Stimulated activated CD4-positive, alpha-beta T cell treated with anti-CD3 and anti-CD28 coated beads, Interleukin-4, amount 100 ng/mL, for 48 hours (primary cell): ENCODE results near the gene MGAT5.

Experiments used
- DNase-seq, 2 donors: peaks; one replicate each; pipeline ENCODE4 v3.0.0-alpha.2; 2020; ENCODE audit warnings: low read depth in 2 of 2

The MGAT5 gene

DNA sequence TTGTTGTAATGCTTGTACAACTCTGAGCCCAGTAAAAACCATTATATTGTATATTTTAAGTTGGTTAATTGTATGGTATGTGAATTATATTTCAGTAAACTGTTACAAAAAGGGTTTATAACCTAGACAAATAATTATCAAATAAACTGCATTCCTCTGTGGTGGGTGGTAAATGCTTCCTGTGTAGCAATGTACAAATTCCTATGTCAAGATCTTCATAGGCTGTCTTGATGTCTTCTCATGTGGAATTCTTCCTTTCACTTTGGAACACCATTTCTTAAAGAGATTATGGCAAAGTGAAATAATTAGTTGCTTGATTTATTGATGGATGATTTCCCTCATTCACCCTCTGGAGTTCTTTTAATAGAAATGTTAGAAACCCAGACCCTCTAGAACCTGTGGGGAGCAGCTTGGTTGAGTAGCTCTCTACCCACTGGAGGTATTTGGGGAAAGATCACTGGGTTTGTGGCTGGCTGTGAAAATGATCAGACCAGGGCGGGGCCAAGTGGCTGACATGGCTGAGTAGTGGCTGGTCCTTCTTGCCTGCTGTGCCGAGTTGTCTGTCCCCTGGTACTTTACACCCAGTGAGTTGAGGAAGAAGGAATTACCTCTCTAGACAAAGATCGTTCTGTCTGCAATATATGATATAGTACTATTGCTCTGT, 22.4 kb upstream of the MGAT5 start:
- no peak for DNase-seq

DNA sequence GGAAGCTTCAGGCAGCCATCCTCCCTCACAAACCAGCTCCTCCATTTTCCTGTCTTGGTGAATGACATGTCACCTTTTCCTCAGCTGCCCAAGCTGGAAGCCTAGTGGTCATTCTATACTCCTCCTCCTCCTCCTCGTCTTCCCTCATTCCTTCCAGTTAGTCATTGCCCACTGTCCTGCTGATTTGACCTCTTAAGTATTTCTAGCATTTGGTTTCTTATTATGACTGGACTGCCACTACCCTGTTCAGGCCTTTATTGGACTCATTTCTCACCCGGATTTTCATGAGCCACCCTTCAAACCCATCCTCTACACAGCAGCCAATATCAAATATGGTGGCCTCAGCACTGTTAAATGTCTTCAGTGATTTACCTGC, 21.9 kb upstream of the MGAT5 start:
- no peak for DNase-seq

DNA sequence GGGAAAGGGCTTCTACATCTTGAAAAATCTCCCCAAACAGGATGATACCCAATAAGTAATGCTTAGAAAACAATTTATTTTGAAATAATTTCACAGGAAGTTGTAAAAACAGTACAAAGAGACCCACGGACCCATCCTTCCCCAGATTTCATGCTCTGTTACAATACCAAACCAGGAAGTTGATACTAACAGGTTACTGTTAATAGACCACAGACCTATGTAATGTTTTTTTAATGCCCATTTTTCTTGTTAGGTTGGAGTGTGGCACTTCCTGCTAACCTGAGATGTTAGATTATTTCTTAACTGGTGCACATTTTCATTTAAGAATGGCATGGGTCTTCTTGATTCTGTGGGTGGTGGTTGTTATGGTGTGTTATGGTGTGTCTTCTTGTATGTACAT, 21.4 kb upstream of the MGAT5 start:
- DNase-seq, result no peak

DNA sequence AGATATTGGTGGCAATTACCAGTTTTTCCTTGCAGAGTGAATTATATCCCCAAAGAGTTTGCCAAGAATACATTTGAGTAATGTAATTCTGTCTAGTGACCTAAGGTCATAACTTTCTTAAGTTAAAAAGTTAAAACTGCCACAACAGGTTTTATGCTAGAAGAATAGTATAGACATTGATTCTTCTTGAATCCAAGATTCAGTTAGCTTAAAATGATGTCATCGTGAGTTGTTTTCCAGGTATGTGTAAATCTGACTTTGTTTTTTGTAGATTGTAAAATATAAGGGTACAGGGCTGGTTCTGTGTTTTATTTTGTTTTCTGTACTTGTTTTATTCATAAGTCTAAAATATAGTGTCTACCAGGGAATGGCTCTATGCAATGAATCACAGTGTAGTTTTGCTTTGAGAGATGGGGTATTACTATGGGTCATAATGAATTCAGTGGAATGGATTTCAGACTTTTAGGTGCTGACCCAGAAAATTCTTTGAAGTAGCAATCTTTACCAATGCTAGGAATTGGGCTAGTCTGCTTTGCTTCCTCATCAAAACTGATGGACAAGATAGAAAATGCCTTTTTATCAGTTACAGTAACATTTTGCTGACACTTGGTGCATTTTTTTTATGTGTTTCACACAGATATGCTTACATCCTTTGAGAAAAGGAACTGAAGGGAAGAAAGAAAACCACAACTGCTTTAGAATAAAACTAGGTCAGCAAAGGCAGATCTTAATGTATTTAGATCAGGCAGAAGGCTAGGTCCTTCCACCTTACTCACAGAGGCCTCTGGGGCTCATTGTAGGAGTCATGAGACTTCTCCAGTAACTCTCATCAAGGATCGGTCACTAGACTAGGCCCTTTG, 20.8 kb upstream of the MGAT5 start:
- DNase-seq, result no peak

DNA sequence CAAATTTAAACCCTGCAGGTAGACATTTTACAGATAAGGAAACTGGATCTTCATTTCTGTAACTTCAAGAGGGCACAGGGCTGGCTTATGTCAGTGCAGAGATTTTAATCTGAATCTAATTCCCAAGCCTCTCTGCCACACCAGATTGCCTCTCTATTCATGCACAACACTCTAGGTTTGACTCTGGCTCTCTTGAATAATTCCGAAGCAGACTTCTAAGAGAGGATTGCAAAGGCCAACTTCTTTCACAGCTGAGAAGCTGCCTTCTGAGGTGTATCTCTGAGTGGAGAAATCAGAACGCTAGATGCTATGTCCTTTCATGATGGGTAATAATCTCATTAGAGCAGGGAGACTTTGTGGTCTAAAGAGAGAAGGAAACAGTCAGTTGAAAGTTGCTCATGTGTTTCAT, 20.1 kb upstream of the MGAT5 start:
- no peak for DNase-seq

DNA sequence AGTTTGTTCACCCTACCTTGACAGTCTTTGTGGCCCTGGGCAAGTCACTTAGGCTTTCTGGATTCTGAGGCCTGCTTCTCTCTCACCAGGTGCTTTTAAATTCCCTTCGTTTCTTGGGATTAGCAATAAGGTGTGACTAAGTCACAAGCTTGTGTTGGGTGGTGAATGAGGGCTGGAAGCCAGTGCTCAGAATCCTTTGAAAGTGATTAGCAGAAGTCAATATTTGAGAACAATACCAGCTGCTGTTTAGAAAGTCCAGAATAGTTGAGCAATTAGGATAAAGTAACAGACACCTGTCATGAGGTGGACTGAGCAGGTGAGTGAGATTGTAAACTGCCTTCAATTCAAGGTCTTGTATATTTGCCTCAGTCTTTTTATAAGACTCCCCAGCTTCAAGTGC, 19.3 kb upstream of the MGAT5 start:
- no peak for DNase-seq

DNA sequence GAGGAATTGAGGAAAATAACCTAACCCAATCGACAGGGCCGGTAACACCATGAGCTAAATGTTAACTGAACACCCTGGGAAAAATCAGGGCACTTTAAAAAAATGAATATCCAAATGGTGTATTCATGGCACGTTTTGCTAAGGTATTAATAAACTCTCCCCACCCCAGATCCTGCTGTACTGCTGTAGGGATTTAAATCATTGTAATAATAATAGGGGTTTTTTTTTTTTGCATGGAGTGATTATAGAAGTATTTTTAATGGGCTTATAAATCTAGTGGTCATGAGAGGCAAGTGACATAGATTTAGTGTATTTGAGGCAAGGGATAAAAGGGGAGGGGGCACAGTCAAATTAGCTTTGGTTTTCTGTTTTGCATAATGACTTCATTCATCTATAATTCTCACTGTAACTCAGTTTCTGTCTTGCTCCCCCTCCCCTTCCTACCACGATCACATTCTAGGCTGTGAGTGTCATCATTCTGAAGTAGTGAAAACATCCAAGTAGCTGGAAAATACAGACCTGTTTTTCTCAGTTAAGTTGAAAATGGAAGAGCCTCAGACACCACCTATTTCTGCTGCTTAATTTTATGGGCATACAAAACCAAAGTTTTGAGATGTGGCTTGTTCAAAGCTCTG, 18.2 kb upstream of the MGAT5 start:
- DNase-seq, result no peak

DNA sequence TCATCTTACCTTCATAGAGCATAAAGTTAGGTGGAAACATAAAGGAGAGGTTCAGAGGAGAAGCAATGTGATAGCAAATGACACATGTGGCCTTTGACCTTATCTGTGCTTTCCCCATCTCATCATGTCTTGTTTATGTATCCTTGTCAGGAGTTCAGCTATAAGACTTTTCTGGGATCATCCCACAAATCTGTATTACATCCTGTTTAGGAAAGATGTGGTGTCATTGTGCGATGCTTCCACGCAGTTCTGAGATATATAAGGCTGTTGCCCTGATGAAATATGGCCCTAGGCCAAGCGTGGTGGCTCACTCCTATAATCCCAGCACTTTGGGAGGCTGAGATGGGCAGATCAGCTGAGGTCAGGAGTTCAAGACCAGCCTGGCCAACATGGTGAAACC, 15.5 kb upstream of the MGAT5 start:
- DNase-seq, result no peak

DNA sequence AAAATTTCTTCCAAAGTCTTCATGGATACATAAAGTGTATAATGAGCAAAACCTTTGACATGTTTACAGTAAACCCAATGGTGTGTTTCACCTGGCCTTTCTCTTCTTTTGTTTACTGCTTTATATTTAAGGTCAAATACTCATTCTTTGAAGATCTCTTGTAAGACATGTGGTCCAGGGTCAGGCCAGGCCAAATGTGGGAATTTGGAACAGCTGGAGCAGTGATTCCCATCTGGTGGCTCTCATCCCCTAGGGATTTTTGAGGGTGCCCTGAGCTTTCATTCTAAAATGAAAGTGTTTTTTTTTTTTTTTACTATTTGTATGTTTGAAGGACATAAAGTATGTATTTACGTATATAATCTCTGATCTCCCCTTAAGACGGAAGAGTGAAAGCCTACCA, 13.8 kb upstream of the MGAT5 start:
- DNase-seq, result no peak

DNA sequence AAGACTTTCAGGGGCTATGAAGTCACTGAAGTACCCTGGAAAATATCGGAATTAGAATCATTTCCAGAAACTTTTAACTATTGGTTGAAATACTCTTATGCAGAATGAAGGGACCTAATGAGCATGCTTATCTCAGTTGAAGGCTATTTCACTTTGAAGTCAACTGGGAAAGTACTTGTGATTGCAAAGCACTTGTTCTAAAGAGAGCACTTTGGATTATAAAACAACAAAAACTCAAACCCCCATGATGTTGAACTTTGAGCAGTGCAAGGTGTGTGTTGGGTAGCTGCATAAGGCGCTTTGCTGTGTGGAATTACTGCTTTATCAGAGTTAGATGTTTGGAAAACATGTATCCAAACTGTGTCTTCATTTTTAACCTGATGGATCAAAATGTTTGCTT, 12.0 kb upstream of the MGAT5 start:
- no peak for DNase-seq

DNA sequence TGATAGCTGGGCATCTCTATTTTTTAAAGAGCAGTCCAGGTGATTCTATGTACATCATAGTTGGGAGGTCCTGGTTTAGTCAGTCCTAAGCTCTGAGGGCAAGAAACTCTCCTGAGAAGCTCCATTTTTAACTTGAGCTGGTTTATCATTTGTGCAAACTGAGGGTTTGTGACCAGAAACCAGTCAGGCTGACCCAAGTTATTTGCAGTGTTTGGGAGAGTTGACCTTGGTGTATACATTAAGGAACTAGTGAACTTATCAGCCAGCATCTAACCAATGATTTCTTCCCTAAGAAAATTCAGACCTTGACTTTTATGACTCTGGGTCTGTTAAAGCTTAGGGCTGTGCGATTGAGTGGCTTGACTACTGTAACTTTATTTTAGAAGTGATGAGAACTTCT, 10.6 kb upstream of the MGAT5 start:
- no peak for DNase-seq

DNA sequence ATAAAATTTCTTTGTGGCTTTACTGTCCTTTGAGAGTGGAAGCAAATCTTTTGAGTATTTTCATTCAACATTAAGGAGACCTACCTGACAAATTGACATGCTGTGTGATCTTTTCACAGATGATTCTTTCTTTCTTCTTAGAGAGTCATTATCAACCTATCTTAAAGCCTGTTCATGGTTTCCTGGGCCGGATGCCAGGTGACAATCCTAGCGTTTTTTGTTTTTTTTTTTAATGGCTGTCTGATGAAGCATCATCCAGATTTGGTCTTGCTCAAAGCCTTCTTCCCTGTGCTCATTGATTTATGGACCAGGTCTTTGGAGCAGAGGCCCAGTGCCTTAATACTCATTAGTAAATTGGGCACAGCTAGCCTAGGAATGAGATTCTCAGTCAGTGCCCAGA, 9.8 kb upstream of the MGAT5 start:
- DNase-seq, result no peak

DNA sequence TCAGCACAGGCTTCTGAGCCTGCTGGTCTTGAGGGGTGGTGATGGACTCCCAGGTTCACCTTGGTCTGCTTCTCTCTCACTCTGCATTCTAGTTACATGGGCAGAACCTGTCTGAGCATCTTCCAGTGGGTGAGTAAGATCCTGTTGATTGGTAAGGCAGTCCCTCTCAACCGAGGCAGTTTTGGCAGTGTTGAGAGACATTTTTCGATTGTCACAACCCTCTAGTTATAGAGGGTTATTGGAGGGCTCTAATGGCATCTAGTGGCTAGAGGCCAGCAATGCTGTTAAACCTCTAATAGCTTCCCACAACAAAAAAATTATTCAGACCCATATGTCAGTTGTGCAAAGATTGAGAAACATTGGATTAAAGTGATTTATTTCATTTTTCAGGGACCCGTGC, 9.3 kb upstream of the MGAT5 start:
- no peak for DNase-seq

DNA sequence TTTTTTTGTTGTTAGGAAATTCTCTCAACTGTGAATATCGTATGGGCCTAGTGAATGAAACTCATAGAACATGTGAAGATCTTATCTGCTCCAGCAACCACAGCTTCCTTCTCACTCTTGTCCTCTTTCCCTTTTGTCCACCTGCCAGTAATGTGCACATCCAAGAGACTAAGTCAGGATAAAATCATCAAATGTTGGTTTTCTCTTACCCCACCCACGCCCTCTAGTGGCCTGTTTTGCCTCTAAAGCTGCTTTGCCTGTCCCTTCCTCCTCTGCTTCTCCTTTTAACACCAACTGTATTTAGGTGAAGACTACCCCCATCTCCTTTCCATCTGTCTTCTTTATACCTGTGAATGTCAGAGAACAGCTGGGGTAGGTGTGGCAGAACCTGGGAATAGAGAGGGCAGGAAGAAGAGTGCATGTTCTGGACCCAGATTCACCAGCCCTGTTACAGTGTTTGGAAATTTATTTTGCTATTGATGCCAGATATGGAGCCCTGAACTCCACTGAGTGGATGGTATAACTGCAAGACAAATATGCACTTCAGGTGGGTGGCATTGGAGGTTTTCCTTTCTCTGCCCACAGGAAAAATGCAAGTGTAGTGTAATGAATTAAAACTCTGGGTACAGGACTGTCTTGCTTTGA, 8.4 kb upstream of the MGAT5 start:
- DNase-seq, result peak; percentile 72 to 74

DNA sequence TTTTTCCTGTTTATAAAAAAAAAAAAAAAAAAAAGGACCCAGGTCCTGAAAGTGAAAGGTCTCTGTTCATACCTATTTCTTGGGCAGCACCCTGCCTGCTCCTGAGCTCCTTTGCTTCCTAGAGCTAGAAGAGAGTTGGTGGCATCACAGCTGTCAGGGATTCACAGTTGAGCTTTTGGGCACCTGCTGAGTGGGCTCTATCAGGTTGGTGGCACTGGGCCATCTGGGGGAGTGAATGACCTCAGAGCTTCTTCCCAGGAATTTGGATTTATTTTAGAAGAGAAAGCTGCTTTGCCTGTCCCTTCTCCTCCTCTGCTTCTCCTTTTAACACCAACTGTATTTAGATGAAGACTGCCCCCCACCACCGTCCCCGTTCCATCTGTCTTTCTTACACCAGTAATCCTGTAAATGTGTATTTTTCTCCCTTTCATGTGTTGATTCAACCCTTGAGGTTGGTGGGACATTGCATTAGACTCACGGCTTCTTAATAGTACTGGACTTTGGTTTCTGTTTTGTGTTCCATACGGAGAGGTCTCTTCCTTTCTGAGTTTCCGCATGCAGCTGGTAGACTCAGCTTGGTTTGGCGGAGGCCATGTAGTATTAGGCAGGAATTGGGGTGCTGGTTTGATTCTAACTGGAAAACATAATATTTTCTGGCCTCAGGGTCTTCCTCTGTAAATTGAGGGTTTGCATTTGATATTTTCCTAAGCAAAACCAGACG, 7.6 kb upstream of the MGAT5 start:
- DNase-seq, result no peak

DNA sequence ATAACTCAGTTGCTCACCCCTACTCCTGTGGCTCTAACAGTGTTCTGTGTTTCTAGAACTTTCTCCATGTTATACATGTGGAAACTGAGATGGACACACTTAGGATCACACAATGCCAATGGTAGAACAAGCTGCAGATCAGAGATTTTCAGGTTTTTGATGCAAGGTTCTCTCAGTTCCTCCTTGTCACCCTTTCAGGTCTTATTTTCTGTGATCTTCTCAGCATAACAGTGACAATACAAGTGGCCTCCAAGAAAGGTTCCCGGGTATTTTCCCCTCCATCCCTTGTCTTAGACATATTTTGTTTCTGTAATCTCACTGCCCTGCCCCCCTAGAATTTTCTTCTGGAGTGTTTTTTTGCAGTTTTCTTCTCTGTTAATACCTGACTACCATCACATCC, 6.2 kb upstream of the MGAT5 start:
- no peak for DNase-seq

DNA sequence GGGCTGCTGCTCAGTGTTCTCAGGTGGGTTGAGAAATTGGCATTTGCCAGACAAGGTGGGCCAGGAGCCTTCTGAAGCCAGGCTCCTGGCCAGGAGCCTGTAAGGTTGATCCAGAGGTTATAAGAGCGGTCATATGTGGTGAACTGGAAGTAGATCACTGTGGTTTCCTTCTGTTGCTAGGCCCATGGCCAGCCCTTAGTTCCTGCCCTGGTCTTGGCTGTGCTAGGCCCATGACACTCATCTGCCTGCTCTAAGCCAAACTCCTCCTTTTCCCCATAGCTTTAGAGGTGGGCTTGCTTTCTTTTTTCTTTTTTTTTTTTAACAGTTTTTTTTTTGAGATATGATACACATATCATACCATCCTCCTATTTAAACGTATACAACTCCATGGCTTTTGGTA, 5.0 kb upstream of the MGAT5 start:
- DNase-seq, result no peak

DNA sequence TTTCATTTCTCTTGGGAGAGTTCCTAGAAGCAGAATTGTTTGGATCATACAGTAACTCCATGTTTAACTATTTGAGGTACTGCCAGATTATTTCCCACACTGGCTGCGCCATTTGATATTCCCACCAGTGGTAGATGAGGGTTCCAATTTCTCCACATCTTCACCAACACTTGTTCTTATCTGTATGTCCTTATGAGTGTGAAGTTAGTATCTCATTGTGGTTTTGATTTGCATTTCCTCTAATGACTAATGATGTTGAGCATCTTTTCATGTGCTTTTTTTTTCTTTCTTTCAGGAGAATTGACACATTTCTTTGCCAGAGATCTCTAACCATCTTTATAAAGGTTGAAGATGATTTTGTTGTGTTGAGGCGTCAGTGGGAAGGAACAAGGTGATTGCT, 4.1 kb upstream of the MGAT5 start:
- no peak for DNase-seq

DNA sequence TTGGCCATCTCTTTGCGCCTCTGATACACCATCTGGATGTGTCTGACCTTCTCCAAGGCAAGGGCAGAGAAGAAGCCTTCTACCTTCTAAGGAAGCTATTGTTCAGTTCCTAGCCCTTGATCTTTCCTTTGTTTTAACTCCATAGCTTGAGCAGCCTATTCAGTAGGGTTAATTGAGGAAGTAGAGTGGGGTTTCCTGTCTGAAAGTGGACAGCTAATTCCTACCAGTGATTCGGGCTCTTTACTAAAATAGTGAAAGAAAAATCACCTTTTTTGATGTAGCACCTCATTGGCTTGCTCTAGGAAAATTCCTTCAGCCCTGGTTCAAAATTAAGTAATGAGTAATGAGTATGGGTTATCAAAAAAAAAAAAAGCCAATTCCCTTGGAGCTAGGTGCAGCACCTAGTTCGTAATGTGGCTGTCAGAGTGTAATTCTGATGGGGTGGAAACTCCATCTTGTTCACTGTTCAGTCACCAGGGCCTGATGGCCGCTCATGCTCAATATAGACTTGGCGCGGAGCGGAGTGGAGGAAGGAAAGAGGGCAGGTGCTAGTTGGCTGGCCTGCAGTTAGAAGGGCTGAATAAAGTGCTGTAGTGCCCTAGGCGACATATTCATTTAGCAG, 2.9 kb upstream of the MGAT5 start:
- no peak for DNase-seq

DNA sequence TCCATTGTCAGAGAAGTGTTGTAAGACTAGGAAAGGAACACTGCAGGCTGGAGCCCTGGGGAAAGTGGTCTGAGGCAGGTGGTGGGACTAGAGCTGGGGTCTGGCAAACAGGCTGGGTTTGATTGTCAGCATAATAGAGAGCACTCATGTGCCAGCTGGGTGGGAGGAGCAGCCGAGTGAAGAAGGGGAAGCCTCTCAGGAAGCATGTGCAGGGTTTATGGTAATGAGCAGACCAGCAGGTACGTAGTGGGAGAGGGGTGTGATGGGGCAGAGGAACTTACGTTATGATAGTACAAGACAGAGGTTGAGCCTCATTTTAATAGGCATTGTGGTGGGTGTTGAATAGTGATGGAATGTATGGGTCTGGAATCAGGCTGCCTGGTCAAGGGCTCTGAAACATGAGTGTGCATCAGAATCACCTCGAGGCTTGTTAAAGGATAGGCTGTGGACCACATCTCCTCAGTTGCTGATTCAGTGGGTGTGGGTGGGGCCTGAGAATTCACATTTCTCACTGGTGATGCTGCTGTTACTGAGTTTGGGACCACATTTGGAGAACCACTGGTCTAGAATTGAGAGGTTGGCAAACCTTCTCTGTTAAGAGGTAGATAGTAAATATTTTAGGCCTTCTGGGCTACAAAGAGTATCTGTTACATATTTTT, 1.7 kb upstream of the MGAT5 start:
- peak; percentile 30 to 55 for DNase-seq

DNA sequence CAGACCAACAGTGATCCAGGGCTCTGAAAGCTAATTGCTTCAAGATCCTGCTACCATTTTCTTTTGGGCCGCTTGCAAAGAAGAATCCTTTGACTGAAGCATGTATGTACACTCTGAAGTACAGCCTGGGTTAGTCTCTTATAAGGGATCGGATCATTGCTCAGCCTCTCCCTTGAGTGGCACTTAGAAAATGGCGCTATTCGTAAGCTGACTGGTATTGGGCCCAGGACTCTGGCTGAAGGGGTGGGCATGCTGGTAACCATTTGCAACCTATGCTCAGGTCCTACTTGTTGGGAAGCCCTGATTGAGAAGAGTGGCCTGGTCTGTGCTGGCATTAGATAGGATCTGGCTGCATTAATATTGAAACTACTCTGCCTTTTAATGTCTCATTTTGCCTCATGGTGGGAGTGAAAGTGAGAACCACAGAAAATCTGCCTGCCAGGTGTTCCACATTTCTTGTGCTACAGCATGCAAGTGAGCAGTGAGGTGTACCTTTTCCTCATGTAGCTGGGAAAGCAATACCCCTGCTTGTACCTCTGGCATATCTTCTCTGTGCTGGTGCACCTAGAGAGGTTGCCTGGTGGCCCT, 661 bp upstream of the MGAT5 start:
- DNase-seq, result no peak
